CD4-positive, alpha-beta T cell treated with Interleukin-12 subunit alpha and Interleukin-12 subunit beta, for 1 hour (primary cell): Measurements from ENCODE around the gene CLN3.
A peak's percentile ranks its signal among the peaks of the same experiment; 100 is the strongest.
"Not testable (repeated sequence)": the region's sequence is repeated elsewhere in the genome, so short reads cannot be mapped to it uniquely, and the experiment has no call there.

Experiments used
- DNase-seq: peaks from one replicate; pipeline ENCODE4 v3.0.0-alpha.2; 2020

Gene CLN3

DNA sequence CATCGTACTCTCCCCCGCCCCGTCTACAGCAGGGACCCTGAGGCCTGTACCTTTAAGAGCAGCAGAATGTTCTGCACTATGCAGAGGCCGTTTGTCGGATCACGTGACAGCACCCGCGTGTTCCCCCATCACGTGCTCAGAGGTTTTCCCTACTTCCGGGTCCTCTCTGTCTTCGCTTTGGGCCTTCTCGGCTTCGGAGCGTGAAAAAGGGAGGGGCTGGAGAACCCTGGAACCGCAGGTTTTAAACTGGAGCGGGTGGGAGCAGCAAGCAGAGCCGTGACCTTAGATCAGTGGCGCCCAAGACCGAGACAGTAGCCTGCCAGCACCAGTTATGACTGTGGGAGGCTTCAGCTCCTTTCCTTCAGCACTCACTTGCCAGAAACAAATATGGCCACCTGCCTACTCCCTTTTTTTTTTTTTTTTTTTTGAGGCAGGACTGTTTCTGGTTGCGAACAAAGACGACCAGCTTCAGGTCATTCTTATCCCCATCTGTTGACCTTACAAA lies at the start of gene CLN3:
Gene CLN3, minus strand, starts transcription at position 105 of the 505 bp plus-strand sequence. CDS start 315 bp downstream, outside the sequence.
- peak; percentile 91 for DNase-seq

DNA sequence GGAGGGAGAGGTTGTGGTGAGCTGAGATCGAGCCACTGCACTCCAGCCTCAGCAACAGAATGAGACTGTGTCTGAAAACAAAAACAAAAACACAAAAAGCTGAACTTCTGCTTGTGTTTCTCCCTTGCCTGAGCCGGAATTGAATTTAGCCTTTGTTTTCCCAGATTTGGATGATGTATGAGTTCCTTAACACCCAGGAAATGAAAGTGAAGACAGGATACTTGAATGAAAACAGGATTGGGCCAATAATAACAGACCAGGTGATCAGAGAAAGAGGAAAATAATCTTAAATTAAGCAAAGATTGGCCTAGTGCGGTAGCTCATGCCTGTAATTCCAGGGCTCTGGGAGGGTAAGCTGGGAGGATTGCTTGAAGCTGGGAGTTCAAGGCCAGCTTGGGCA lies 48.5 kb upstream of the CLN3 start:
- DNase-seq = no peak

DNA sequence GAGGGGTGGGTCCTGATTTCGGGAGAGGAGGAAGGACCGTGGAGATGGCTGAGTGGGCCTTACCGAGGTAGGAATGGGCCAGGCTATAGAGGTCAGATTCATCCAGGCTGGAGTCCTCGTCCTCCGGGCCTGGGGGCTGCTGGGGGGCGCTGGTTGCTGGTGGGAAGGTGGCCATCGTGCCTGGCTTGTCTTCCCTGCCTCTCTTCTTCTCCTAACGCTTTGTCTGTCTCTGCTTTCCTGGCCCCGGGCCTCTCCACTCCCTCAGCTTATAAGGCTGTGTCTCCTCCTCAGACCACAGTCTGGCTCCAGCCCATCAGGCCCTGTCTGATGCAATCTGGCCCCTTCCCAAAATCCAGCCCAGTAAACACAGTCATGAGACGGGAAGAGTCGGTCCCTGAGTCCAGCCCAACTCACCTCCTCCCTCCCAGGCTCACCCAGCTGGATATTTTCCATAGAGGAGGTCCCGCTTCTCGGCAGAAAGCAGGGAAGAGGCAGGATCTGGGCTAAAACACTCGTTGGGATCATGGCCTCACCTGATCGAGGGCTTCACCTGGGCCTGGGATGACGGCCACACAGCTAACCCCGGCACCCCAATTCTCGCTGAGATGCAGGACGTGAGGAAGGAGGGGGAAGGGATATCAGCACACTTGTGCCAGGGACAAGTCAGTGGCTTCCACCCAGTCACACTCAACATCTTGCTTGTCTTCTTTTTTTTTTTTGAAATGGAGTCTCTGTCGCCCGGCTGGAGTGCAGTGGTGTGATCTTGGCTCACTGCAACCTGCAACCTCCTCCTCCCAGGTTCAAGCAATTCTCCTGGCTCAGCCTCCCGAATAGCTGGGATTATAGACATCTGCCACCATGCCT lies 47.1 kb upstream of the CLN3 start, which contains the start of gene NUPR1:
Gene NUPR1, minus strand, starts transcription at position 242 of the 864 bp plus-strand sequence. Its CDS starts 67 bp downstream, at position 175.
- no peak for DNase-seq

DNA sequence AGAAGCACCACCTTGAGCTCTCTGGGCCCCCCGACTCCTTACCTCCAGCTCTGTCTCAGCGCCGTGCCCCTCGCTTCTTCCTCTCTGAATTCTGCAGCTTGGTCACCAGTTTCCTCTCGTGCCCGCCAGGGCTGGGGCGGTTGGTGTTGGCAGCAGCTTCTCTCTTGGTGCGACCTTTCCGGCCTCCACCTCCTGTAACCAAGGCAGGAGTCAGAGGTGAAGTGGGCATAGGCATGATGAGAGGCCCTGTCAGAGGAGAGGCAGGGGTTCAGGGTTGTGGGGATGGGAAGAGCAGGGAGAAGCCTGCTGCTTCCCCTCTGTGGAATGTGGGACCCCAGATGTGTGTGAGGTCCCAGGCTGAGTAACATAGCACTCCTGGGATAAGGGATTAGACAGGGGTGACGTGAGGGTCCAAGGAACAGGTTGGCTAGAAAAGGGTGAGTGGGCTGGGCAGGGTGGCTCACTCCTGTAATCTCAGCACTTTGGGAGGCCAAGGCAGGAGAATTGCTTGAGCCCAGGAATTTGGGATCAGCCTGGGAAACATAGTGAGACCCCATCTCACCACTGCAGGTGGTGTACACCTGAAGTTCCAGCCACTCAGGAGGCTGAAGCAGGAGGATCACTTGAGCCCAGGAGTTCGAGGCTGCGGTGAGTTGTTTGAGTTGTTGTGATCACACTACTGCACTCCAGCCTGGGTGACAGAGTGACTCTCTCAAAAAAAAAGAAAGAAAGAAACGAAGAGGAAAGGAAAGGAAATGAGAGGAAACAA lies 46.3 kb upstream of the CLN3 start:
- DNase-seq = no peak

DNA sequence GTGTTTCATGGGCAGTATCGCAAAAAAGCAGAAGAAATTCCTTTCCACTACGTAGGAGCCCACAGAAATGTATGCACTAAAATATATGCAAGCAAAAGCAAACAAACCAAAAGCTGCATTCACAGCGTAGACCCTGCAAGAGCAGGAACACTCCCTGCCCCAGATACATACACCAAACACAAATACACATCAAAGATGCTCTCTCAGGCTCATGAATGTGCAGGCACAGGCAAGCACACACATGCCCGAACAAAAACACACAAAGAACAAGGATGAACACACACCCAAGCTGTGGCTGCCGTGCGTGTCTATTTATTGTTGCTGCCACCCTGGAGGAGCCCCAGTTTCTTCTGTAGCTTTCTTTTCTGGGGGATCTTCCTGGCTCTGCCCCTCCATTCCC lies 45.2 kb upstream of the CLN3 start:
- DNase-seq = no peak

DNA sequence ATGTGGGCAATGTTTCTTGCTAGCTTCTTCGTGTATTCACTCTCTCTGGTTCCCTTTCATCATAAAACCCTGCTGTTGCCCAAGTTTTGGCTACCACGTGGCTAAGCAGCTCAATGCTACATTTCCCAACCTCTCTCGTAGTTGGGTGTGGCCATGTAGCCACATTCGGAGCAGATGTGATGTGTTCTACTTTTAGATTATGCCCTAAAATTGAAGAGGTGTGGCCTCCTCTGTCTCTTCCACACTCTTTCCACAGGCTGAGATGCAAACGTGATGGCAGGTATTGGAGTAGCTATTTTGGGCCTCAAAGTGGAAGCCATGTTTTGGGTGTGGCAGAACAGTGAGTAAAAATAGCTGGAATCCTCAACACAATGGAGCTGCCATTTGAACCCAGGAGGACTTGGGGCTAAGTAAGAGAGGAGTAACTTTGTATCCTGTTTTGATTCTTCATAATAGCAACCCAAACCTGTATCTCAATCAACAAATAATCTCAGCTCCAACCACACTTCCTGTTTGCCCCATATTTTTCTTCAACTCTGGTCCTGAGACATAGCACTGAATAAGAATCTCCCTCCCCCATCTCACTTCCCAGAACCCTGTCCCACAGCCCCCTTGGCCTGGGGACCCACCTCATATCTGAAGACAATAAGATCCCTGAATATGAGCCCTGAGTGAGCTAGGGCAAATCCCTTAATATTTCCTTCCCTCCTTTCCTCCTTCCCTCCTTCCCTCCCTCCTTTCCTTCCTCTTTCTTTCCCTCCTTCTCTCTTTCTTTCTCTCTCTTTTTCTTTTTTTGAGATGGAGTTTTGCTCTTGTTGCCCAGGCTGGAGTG lies 42.9 kb upstream of the CLN3 start:
- peak; percentile 40 for DNase-seq

DNA sequence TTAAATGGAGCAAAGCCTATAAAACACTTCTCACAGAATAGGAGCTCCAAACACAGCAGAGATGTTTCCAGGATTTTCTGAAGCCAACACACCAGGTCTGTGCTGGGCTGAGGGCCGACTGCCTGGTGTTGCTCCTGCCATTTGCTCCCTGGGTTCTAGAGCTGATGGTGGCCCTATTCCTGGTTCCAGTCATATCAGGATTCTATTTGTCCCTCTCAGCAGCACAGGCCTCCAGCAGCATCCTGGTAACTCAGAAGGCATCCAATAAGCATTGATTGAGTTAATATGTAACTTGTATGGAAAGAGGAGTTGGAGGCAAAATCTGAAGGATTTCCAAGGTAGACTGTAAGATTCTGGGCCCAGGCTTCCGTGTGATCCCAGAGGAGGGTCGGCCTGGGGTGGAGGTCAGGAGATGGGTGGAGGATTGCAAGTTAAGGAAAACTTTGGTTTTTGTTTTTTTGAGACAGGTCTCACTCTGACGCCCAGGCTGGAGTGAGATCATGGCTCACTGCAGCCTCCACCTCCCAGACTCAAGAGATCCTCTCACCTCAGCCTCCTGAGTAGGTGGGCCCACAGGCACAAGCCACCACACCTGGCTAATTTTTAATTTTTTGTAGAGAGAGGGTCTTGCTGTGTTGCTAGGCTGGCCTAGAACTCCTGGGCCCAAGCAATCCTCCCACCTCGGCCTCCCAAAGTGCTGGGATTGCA lies 41.2 kb upstream of the CLN3 start:
- DNase-seq = no peak

DNA sequence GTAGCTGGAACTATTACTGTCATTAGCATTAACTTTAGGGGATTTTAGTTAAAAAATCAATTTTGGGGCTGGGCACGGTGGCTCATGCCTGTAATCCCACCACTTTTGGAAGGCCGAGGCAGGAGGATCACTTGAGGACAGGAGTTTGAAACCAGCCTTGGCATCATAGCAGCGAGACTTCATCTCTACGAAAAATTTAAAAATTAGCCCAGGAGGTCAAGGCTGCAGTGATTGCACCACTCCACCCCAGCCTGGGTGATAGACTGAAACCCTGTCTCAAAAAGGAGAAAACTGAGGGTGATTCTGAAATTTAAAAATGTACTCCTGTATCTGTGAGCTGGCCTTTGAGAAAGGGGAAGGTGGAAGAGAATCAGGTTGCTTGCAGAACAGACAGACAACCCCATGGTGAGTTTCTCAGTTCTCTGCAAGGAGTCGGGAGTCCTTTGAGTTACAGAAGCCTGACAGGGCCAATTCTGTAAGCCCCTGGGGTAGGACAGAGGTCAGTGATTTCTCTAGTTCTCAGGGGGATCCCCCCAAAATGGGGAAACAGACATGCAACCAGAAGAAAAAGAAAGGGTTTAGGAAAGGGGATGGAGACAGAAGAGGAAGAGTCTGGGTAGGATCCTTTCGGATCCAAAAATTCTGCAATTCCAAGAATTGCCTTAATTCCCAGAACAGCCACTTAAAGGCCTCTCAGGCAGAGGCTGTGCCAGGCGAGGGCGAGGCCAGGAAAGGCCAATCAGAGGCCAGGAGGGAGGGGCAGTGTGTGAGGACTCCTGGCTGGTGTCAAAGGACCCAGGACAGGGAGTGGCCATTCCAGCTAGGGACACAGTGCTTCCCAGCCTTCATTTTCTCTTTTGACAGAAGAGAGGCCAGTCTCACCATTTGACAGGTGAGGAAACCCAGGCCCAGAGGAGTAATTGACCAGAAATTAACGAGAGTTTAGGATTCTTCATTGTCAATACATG lies 40.2 kb upstream of the CLN3 start:
- DNase-seq = no peak

DNA sequence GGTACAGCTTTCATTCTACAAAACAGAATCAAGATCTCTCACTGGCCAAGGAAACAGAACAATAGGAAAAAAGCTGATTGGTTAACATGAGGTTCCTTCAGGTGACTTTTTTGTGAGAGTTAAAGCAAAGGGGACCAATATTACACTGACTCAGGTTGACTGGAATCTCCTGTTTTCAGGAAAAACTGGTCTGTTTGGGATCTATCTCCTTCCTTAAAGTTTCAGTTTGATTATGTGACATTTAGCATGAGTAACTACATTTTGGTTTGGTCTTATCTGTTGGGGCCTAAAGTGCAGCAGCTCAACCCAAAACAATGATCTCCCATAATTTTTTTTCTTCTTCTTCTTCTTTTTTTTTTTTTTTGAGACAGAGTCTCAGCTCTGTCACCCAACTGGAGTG lies 37.2 kb upstream of the CLN3 start:
- no peak for DNase-seq

DNA sequence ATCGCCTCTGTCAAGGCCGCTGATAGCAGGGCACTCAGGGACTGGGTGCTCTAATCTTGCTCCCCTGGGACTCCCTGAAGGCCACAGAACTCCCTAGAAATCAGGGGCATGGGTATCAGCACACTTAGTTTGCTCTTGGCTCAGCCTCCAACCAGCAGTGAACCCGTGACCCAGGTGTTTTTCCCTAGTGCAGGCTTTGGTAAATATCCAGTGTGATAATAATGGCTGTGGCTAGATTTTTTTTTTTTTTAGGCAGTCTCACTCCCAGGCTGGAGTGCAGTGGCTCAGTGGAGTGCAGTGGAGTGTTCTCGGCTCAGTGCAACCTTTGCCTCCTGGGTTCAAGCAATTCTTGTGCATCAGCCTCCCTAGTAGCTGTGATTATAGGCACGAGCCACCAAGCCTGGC lies 36.6 kb upstream of the CLN3 start:
- no peak for DNase-seq

DNA sequence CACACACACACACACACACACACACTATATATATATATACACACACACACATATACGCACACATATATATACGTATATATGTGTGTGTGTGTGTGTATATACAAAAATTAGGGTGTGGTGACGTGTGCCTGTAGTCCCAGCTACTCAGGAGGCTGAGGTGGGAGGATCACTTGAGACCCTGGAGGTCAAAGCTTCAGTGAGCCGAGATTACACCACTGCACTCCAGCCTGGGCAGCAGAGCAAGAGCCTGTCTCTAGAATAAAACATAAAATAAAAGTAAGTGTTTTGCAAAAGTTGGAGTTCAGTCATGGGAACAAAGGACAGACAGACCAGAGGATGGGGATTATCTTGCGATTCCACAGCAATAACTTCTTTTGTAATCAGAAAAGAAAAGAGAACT lies 36.1 kb upstream of the CLN3 start:
- no peak for DNase-seq

DNA sequence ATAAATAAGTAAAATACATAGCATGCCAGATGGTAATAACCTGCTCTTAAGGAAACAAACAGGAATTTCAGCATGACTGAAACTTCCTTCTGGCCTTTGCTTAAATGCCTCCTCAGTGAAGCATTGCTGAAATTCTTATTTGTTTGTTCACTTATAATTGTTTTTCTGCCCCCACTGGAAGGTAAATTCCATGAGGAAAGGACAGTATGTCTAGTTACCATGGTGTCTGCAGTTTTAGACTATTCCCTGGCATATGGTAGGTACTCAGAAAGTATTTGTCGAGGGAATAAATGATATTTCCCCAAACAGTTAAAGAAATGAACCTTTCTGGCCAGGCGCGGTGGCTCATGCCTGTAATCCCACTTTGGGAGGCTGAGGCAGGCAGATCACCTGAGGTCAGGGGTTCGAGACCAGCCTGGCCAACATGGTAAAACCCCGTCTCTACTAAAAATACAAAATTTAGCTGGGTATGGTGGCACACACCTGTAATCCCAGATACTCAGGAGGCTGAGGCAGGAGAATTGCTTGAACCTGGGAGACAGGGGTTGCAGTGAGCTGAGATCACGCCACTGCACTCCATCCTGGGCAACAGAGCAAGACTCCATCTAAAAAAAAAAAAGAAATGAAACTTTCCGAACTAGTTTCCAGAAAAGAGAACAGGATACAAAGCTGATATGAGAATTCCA lies 35.4 kb upstream of the CLN3 start:
- DNase-seq = not testable (repeated sequence)

DNA sequence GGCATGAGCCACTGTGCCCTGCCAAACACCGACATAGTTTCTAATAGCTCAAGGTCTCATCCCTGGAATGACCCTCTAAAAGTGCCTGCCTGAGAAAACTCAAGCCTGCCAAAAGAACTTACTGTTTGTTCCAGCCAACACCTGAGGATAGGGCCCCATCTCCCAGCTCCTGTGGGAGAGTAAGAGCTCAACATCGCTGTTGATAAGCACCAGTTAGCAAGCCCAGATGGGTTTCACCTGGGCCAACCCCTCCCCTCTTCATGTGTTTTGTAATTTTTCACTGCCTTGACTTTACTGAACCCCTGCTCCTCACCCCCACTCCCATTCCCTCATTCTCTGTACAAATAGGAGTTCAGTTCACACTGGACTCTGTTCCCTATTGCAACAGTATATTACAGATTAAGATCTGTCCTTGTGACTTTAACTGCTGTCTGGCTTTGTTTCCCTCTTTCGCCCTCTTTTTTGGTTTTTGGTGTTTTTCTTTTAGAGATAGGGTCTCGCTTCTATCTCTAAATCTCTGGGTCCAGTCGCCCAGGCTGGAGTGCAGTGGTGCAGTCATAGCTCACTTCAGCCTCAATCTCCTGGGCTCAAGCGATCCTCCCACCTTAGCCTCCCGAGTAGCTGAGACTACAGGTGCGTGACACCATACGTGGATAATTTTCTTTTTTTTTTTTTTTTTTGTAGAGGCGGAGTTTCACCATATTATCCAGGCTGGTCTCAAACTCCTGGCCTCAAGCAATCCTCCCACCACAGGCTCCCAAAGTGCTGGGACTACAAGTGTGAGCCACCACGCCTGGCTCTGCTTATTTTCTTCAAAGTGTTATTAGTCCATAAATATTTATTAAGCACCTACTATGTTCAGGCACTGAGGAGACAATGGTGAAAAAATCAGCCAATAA lies 34.6 kb upstream of the CLN3 start:
- no peak for DNase-seq

DNA sequence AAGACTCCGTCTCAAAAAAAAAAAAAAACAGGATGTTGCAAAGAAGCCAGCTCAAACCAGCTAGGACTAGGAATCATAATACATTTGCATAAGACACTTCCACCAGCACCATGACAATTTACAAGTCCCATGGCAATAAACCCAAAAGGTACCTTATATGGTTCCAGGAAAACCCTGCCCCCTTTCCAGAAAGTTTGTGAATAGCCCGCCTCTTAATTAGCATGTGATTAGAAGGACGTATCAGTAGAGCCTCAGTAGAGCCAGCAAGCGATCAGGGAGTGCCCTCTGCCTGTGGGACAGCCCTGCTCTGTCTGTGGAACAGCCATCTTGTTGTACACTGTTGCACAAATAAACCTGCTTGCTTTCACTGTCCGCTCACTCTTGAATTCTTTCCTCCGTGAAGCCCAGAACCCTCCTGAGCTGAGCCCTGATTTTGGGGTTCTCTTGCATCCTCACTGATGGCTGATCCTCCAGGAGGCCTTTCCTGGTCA lies 32.9 kb upstream of the CLN3 start:
- no peak for DNase-seq

DNA sequence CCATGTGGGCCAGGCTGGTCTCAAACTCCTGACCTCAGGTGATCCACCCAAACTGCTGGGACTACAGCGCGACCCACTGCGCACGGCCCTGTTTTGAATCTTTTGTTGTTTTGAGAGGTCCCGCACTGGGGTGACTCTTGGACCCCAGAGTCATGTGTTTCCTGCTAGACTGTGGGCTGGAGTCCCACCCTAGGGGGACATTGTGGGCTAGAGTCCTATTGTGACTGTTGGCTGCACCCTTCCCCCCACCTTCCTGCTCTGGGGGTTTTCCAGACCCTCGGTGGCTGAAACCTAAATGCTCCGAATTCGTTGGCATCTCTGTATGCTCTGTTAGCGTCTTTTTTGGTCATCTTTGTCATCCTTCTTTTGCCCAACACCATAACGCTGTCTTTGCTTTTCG lies 30.9 kb upstream of the CLN3 start:
- no peak for DNase-seq

DNA sequence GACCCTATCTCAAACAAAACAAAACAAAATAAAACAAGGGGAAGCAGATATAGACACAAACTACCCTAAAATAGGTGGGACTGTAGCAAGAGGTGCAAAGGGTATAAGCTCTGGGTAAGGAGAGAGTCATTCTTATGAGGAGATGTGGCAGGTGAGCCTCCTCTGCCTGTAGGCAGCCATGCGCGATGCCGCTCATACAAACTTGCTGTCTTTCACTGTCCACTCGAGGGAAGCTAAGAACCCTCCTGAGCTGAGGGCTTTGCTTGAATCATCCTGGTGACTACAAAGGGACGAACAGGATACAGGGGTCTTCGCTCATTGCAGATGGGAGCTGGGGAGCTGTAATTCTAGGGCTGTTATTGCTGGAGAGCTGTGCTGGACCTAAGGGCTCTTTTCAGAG lies 29.6 kb upstream of the CLN3 start:
- no peak for DNase-seq

DNA sequence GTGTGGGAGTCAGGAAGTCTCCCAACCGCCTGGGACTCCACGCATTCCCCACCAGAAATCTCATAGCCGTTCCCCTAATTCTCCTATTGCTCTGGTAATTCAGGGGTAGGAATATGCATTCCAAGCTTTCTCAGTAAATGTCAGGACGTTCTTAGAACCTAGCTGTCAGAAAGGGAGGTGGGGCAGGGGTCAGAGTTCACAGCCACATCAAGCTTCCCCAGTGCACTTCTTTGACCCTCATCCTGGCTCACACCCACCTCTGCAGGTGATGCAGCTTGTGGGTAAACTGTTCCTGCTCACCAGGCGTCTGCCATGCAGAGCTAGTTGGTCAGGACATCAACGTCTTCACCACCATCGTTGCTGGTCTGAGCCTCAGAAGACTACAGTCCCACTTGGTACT lies 28.8 kb upstream of the CLN3 start:
- no peak for DNase-seq

DNA sequence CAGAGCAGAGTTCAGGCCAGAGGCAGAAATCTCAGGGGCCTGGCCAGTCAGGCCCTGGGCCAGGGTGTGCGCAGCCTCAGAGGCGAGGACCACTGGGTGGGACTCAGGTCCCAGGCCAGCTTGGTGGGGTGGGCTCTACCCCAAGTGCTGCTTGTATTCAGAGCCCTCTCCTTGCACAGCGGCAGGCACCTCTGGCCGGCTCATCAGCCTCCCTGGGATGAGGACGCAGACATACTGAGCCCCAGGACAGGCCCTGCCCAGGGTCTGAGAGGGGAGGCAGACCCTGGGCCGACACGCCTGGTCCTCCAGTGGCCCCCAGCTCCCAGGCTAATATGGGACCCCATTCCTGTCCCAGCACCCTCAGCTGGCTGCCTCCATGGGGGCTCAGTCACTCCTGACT lies 22.4 kb upstream of the CLN3 start:
- DNase-seq = no peak
